Posterior cingulate gyrus (tissue), 11 donors: ENCODE results near the gene HINFP.
"Not testable (repeated sequence)": the region's sequence is repeated elsewhere in the genome, so short reads cannot be mapped to it uniquely, and the experiment has no call there.

ENCODE experiments used
- DNase-seq, 10 donors: peaks; one replicate each; pipeline versions ENCODE4 v3.0.0 to v3.0.0-alpha.2; 2020 to 2021; ENCODE audit warnings: mixed read lengths in 3 of 10
- intact Hi-C: fragments of 100-400 bp; cut with DNase I; formaldehyde crosslinking; loops from one replicate; pipeline ENCODE4 v1.15.1; 2023

The HINFP gene

DNA sequence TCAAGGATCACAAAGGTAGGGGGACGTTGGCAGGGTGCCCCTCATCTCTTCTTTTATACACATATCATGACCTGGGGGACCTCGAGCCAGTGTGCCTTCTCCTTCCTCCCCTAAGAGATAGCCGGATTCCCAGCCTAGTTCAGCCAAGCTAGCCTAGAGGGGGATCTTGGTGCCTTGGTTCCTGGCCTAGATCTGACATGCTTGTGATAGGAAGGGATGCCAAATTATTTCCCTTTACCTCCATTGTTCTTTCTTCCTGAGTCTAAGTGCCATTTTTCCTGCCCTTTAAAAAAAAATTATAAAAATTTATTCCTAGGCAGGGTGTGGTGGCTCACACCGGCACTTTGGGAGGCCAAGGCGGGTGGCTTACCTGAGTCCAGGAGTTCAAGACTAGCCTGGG is 7.0 kb upstream of the HINFP start:
- intact Hi-C loops, result loop anchor here (10.0 kb wide), 1 partner anchor 80 kb away; no protein-coding TSS in a partner anchor
- DNase-seq, result peak in 1 of 10 donors; percentile 16

- DNase-seq, result peak in 2 of 10 donors; percentile 37 to 89
- intact Hi-C loops, result loop anchor here (10.0 kb wide), 1 partner anchor 79 kb away; no protein-coding TSS in a partner anchor
Measured at GRCh38 chr11:119115484-119116234, 5.7 kb upstream of the HINFP start.

GRCh38 chr11:119116235-119116594 is 5.2 kb upstream of the HINFP start:
- DNase-seq, result no peak
- intact Hi-C loops, result loop anchor here (10.0 kb wide), 1 partner anchor 79 kb away; no protein-coding TSS in a partner anchor

GRCh38 chr11:119116601-119117000 is 4.8 kb upstream of the HINFP start:
- intact Hi-C loops, result loop anchor here (10.0 kb wide), 1 partner anchor 78 kb away; no protein-coding TSS in a partner anchor
- DNase-seq, result peak in 1 of 10 donors; percentile 57

DNA sequence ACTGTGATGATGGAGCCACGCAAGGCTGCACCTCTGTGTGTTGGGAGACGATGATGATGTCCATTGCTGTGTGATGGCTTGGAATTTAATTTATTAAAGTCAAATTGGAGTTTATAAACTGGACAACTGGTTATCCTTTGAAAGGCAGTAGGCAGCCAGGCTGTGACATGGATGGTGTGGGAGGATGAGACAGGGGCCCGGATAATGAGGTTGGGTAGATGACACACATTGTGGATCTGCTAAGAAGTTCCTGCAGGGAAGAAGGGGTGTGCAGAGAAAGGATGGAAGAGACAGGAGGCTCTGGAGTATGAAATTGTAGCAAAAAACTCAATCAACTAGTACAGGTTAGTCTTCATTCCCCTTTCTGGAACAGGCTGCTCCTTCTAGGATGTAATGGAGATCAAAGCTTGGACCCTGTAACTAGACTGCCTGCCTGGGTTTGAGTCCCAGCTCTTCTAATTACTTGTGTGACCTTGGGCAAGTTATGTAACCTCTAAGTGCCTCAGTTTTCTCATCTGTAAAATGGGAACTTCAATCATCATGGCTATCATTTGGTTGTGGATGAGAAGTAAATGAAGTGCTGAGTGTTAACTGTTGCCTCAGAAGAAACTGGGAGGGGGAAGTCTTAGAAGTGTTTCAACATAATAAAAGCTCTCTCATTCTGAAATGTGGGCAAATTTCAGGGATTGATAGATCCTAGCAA is 4.2 kb upstream of the HINFP start:
- intact Hi-C loops, result loop anchor here (10.0 kb wide), 1 partner anchor 78 kb away; no protein-coding TSS in a partner anchor
- DNase-seq, result no peak

DNA sequence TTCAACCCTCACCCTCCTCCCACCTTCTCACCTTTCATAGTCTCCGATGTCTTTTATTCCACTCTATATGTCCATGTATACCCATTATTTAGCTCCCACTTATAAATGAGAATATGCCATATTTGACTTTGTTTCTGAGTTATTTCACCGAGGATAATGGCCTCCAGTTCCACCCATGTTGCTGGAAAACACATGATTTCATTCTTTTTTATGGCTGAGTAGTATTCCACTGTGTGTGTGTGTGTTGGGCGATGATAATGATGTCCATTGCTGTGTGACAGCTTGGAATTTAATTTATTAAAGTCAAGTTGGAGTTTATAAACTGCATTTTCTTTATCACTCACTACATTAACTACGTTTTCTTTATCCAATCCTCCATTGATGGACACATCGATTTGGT is 3.2 kb upstream of the HINFP start:
- no peak for DNase-seq
- intact Hi-C loops, result loop anchor here (10.0 kb wide), 1 partner anchor 77 kb away; no protein-coding TSS in a partner anchor

DNA sequence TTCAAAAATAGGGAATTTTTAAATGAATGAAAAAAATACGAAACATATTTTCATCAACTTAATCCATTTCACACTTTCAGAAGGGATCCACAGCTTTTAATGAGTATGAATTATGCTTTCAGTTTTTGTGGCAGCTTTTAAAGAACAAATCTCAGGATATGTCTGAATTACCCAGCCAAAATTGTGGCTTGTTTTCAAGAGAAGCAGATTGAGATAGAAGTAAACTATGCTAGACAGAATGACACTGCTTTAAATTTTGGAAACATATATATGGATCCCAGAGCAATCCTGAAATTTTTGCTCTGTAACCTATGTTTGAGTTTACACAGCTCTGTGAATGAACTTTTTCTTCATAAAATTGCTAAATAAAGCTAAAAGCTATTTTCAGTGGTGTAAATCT is 2.4 kb upstream of the HINFP start:
- no peak for DNase-seq
- intact Hi-C loops, result loop anchor here (10.0 kb wide), 1 partner anchor 76 kb away; no protein-coding TSS in a partner anchor

DNA sequence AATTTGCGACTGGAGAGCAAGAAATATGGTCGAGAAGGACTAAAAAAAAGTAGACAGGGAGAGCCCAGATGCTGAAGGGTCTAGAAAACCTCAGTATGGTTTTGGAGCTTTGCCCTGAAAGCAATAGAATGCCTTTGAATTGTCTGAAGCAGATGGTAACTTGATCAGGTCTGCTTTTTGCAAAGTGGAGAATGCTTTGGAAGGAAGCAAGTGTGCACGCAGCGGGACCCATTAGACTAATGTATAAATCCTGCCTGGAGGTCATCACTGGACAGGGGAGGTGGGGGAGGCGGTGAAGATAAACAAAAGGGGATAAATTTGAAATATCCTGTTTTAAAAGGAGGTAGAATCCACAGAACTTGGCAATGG is 757 bp upstream of the HINFP start:
- DNase-seq, result peak in 1 of 10 donors; percentile 42
- intact Hi-C loops, result loop anchor here (2.0 kb wide), 1 partner anchor 14 kb away; the partner anchor contains the start of gene C2CD2L

DNA sequence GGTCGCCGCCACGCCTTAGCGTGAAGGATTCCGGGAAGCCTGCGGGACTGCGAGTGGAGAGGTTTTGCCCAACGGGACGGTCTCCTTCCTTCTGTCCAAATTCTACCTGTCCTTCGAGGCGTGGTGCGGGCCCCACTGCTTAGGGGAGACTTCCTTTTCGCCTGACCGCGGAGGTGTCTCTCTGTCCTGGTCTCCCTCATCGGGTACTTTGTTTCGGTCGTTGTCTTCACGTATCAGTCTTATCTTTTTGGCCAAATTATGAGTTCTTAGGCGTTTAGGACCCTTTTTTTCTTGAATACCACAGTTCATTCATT is 388 bp downstream of the HINFP start:
- DNase-seq, result no peak
- intact Hi-C loops, result loop anchor here (2.0 kb wide), 1 partner anchor 15 kb away; the partner anchor contains the start of gene C2CD2L

- intact Hi-C loops, result no loop called here
- DNase-seq, result peak in 1 of 10 donors; percentile 14
Measured at GRCh38 chr11:119125821-119126220, 4.4 kb downstream of the HINFP start.

GRCh38 chr11:119126675-119127268 is 5.4 kb downstream of the HINFP start:
- intact Hi-C loops, result no loop called here
- no peak for DNase-seq

- intact Hi-C loops, result no loop called here
- DNase-seq, result no peak
Measured at GRCh38 chr11:119130662-119131061, 9.3 kb downstream of the HINFP start.

- intact Hi-C loops, result no loop called here
- DNase-seq, result peak in 1 of 10 donors; percentile 23
Measured at GRCh38 chr11:119134389-119134978, 13.1 kb downstream of the HINFP start.

- intact Hi-C loops, result not testable (repeated sequence)
- DNase-seq, result peak in 1 of 10 donors; percentile 55
Measured at GRCh38 chr11:119139276-119139675, 17.9 kb downstream of the HINFP start.

GRCh38 chr11:119144825-119145486 is 23.6 kb downstream of the HINFP start:
- intact Hi-C loops, result loop anchor here (10.0 kb wide), 1 partner anchor 50 kb away; no protein-coding TSS in a partner anchor
- peak in 5 of 10 donors; percentile 38 to 88 (median 45) for DNase-seq

- peak in 1 of 10 donors; percentile 1 for DNase-seq
- intact Hi-C loops, result loop anchor here (10.0 kb wide), 1 partner anchor 49 kb away; no protein-coding TSS in a partner anchor
Measured at GRCh38 chr11:119145551-119145950, 24.2 kb downstream of the HINFP start.

- DNase-seq, result peak in 3 of 10 donors; percentile 23 to 67 (median 25)
- intact Hi-C loops, result loop anchor here (10.0 kb wide), 1 partner anchor 47 kb away; no protein-coding TSS in a partner anchor
Measured at GRCh38 chr11:119147604-119148333, 26.4 kb downstream of the HINFP start.

DNA sequence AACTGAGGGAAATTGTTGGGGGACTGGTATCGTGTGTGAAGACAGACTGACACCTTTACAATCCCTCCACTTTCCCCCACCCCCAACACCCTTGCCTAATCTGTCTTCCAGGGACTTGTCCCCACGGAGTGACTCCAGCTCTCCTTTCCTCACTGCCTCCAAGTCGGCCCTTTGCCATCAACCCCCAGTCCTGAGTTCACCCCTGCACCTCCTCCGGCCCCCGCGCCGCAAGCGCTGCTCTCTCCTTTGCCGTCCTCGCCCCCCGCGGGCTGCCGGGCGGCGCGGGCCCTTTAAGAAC is 27.3 kb downstream of the HINFP start:
- no peak for DNase-seq
- intact Hi-C loops, result loop anchor here (10.0 kb wide), 1 partner anchor 46 kb away; no protein-coding TSS in a partner anchor
